ENCODE measurements around the gene DUSP16.

DUSP16 gene

DNA sequence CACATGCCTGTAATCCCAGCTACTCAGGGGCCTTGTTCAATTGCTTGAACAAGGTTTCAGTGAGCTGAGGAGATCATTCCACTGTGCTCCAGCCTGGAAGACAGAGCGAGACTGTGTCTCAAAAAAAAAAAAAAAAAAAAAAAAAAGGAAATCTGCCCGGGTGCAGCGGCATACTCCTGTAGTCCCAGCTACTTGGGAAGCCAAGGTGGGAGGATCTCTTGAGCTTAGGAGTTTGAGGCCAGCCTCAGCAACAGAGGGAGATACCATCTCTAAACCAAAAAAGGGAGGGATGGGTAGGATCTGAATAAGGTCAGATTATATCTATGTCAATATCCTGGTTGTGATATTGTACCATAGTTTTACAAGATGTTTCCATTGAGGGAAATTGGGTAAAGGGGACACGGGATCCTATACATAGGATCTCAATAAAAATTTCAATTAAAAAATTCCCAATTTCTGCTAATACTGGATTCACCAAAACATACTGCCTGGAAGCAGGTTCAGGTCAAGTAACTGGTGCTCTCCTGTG is 129.4 kb downstream of the DUSP16 start:
- DNase-seq, result no peak

- DNase-seq, result no peak
These were observed 130.3 kb downstream of the DUSP16 start for GRCh38 chr12:12432364-12432763.

- no peak for DNase-seq
These were observed 133.6 kb downstream of the DUSP16 start for GRCh38 chr12:12428961-12429657.

DNA sequence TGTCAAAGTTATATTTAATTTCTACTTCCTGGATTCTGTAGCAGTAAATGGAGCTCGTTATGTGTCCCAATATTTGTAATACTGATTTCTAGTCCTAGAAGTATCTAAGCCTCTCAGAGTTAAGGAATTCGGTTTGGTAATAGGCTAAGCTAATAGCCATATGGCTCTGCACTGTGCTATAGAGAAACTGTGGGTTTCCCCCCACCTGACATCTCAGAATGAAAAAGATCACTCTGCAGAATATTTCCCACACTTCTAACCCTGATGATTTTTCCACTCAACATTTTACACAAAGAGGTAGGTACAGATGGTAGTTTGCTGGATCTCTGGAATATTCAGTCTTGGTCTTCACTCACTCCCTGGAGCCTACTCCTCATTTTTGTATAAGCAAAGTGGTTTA is 134.6 kb downstream of the DUSP16 start:
- no peak for DNase-seq

GRCh38 chr12:12427568-12427967 is 135.1 kb downstream of the DUSP16 start:
- no peak for DNase-seq

- no peak for DNase-seq
These were observed 137.0 kb downstream of the DUSP16 start for GRCh38 chr12:12425616-12426015.

DNA sequence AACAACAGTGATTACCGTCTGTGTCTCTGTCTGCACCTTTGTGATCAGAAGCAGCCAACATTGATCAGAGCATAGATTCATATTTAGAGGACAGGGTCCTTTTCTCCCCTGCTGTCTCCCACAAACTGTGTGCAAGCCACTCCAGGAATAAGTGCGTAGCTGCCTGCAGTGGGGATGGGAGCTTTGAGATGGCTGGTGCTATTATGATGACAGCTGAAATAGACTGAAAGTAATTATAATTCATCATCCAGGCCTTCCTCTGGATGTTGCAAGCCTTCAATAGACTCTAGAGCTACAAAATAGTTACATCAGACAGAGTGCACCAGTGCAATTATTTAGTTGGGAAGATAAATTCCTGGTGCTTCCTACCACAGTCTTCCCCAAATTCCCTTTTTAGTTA is 137.7 kb downstream of the DUSP16 start:
- no peak for DNase-seq

Measured in activated T-cell treated with anti-CD3 and anti-CD28 coated beads, Interleukin-2, amount 50 U/mL, for 1 hour (primary cell).